ENCODE measurements around the gene SLC38A8.

SLC38A8 gene

GRCh38 chr16:84021488-84021887 lies 21.1 kb downstream of the SLC38A8 start:
- Histone ChIP-seq H4K20me1 (ENCODE audit: insufficient read depth, low read length, poor library complexity, severe bottlenecking) (no peaks in the 10 kb centered on the region), H3K36me3 (ENCODE audit: insufficient read depth, low read length) (no peaks in the 10 kb centered on the region), H3K9ac (ENCODE audit: low read depth, low read length, poor library complexity, severe bottlenecking) (no peak overlapping the region), H3K79me2 (ENCODE audit: insufficient read depth, low read length) (no peaks in the 10 kb centered on the region), H3K4me2 (ENCODE audit: low read depth, low read length, poor library complexity, severe bottlenecking) (no peak overlapping the region), H3K27me3 (ENCODE audit: insufficient read depth, low read length, poor library complexity, severe bottlenecking) (no peaks in the 10 kb centered on the region), H3K4me1 (ENCODE audit: insufficient read depth, low read length, poor library complexity, severe bottlenecking) (no peaks in the 10 kb centered on the region), H3K4me3 (ENCODE audit: low read length, poor library complexity, severe bottlenecking) (no peak overlapping the region), H2AFZ (ENCODE audit: low read length) (no peak overlapping the region), H3K9me3 (ENCODE audit: insufficient read depth, low read depth, low read length) (no peaks in the 10 kb centered on the region), H3F3A (ENCODE audit: low read depth) (no peaks in the 10 kb centered on the region), H3K9me2 (replicated peaks; ENCODE audit: low read depth, low read length) (no peaks in the 10 kb centered on the region)
- TF ChIP-seq EZH2phosphoT487 (IDR thresholded peaks at IDR 0.05; ENCODE audit: borderline replicate concordance) (no peak), CTCF (conservative IDR thresholded peaks at IDR 0.05; ENCODE audit: low read length) (no peak)

GRCh38 chr16:84020353-84020752 lies 22.2 kb downstream of the SLC38A8 start:
- TF ChIP-seq CTCF (conservative IDR thresholded peaks at IDR 0.05; ENCODE audit: low read length) (no peak), EZH2phosphoT487 (IDR thresholded peaks at IDR 0.05; ENCODE audit: borderline replicate concordance) (no peak)
- H3K4me1 ChIP-seq (ENCODE audit: insufficient read depth, low read length, poor library complexity, severe bottlenecking): no peaks in the 10 kb centered on the region

GRCh38 chr16:84018710-84019109 lies 23.9 kb downstream of the SLC38A8 start:
- Histone ChIP-seq H2AFZ (ENCODE audit: low read length) (no peak overlapping the region), H3K9ac (ENCODE audit: low read depth, low read length, poor library complexity, severe bottlenecking) (no peak overlapping the region), H3K4me1 (ENCODE audit: insufficient read depth, low read length, poor library complexity, severe bottlenecking) (no peaks in the 10 kb centered on the region), H3K9me3 (ENCODE audit: insufficient read depth, low read depth, low read length) (no peaks in the 10 kb centered on the region), H4K20me1 (ENCODE audit: insufficient read depth, low read length, poor library complexity, severe bottlenecking) (no peaks in the 10 kb centered on the region), H3F3A (ENCODE audit: low read depth) (no peaks in the 10 kb centered on the region), H3K4me2 (ENCODE audit: low read depth, low read length, poor library complexity, severe bottlenecking) (no peak overlapping the region), H3K27me3 (ENCODE audit: insufficient read depth, low read length, poor library complexity, severe bottlenecking) (no peaks in the 10 kb centered on the region), H3K9me2 (replicated peaks; ENCODE audit: low read depth, low read length) (no peaks in the 10 kb centered on the region), H3K36me3 (ENCODE audit: insufficient read depth, low read length) (no peaks in the 10 kb centered on the region), H3K79me2 (ENCODE audit: insufficient read depth, low read length) (no peaks in the 10 kb centered on the region), H3K4me3 (ENCODE audit: low read length, poor library complexity, severe bottlenecking) (no peak overlapping the region)
- TF ChIP-seq EZH2phosphoT487 (IDR thresholded peaks at IDR 0.05; ENCODE audit: borderline replicate concordance) (no peak), CTCF (conservative IDR thresholded peaks at IDR 0.05; ENCODE audit: low read length) (no peak)

More at GRCh38 chr16:84020353-84020752, 22.2 kb downstream of the SLC38A8 start:
- Histone ChIP-seq H3F3A (ENCODE audit: low read depth) (no peaks in the 10 kb centered on the region), H3K4me2 (ENCODE audit: low read depth, low read length, poor library complexity, severe bottlenecking) (no peak overlapping the region), H4K20me1 (ENCODE audit: insufficient read depth, low read length, poor library complexity, severe bottlenecking) (no peaks in the 10 kb centered on the region), H3K9ac (ENCODE audit: low read depth, low read length, poor library complexity, severe bottlenecking) (no peak overlapping the region), H3K27me3 (ENCODE audit: insufficient read depth, low read length, poor library complexity, severe bottlenecking) (no peaks in the 10 kb centered on the region), H3K9me2 (replicated peaks; ENCODE audit: low read depth, low read length) (no peaks in the 10 kb centered on the region), H3K4me3 (ENCODE audit: low read length, poor library complexity, severe bottlenecking) (no peak overlapping the region), H3K79me2 (ENCODE audit: insufficient read depth, low read length) (no peaks in the 10 kb centered on the region), H3K36me3 (ENCODE audit: insufficient read depth, low read length) (no peaks in the 10 kb centered on the region), H3K9me3 (ENCODE audit: insufficient read depth, low read depth, low read length) (no peaks in the 10 kb centered on the region), H2AFZ (ENCODE audit: low read length) (no peak overlapping the region)
